Activated T-cell treated with anti-CD3 and anti-CD28 coated beads for 48 hours (primary cell): ENCODE measurements around the gene TTLL11.

ENCODE experiments used
- DNase-seq: peaks from one replicate; pipeline ENCODE4 v3.0.0-alpha.2; 2020; ENCODE audit warnings: low read depth

The TTLL11 gene

GRCh38 chr9:121785673-121786542 is 307.2 kb downstream of the TTLL11 start:
- DNase-seq, result no peak

- DNase-seq, result no peak
Observed at GRCh38 chr9:121784731-121785411, 308.2 kb downstream of the TTLL11 start.

GRCh38 chr9:121783521-121784507 is 309.3 kb downstream of the TTLL11 start:
- no peak for DNase-seq

GRCh38 chr9:121783111-121783510 is 310.0 kb downstream of the TTLL11 start:
- DNase-seq, result no peak

GRCh38 chr9:121782514-121783110 is 310.5 kb downstream of the TTLL11 start:
- no peak for DNase-seq

- DNase-seq, result no peak
Observed at GRCh38 chr9:121781701-121782464, 311.2 kb downstream of the TTLL11 start.

- DNase-seq, result no peak
Observed at GRCh38 chr9:121781145-121781548, 312.0 kb downstream of the TTLL11 start.

- no peak for DNase-seq
Observed at GRCh38 chr9:121780177-121781040, 312.7 kb downstream of the TTLL11 start.

GRCh38 chr9:121779381-121780117 is 313.6 kb downstream of the TTLL11 start:
- DNase-seq, result no peak

GRCh38 chr9:121778252-121779225 is 314.6 kb downstream of the TTLL11 start:
- no peak for DNase-seq

- no peak for DNase-seq
Observed at GRCh38 chr9:121776739-121777637, 316.1 kb downstream of the TTLL11 start.

- no peak for DNase-seq
Observed at GRCh38 chr9:121776001-121776738, 316.9 kb downstream of the TTLL11 start.

GRCh38 chr9:121774715-121775613 is 318.1 kb downstream of the TTLL11 start:
- DNase-seq, result no peak

- no peak for DNase-seq
Observed at GRCh38 chr9:121773954-121774714, 319.0 kb downstream of the TTLL11 start.
